HCT116 (cell line): ENCODE measurements around the gene PLEKHG3.

Experiments used
- ATF3 ChIP-seq: IDR thresholded peaks from 2 replicates; pipeline ENCODE4 v1.6.1; 2012
- CBX3 ChIP-seq: IDR thresholded peaks from 2 replicates; pipeline ENCODE4 v1.6.1; 2012; ENCODE audit warnings: low read depth
- CTCF ChIP-seq, 3 experiments: fragments of 200-600 bp in 1 of 3; sonication (generic) in 1 of 3; IDR thresholded peaks in 2 of 3; conservative IDR thresholded peaks in 1 of 3; 2 replicates each; pipeline ENCODE4 v1.5.1; 2012 to 2017; ENCODE audit warnings: low read depth in 2 of 3, low read length in 2 of 3, antibody characterized with exemption in 1 of 3, borderline replicate concordance in 1 of 3, control low read depth in 1 of 3, mild to moderate bottlenecking in 1 of 3, mixed read lengths in 1 of 3, mixed run types in 1 of 3, moderate library complexity in 1 of 3; ENCODE audit not compliant: insufficient read depth in 1 of 3
- EZH2 ChIP-seq: fragments of 200-600 bp; sonication (generic); IDR thresholded peaks from 2 replicates; pipeline ENCODE4 v1.6.1; 2017; ENCODE audit warnings: antibody characterized with exemption, mixed run types
- EZH2phosphoT487 ChIP-seq: fragments of 200-600 bp; IDR thresholded peaks from 2 replicates; pipeline ENCODE4 v1.6.1; 2018; ENCODE audit warnings: antibody characterized with exemption, borderline replicate concordance
- POLR2A ChIP-seq: IDR thresholded peaks from 2 replicates; pipeline ENCODE4 v1.7.0; 2011; ENCODE audit warnings: borderline replicate concordance; ENCODE audit not compliant: insufficient read depth, insufficient read length; ENCODE audit errors: extremely low read depth
- POLR2AphosphoS5 ChIP-seq: IDR thresholded peaks from 2 replicates; pipeline ENCODE4 v1.6.1; 2011; ENCODE audit warnings: mild to moderate bottlenecking, low read depth, low read length, moderate library complexity
- RAD21 ChIP-seq: IDR thresholded peaks from 2 replicates; pipeline ENCODE4 v1.6.1; 2012; ENCODE audit warnings: low read depth, mild to moderate bottlenecking
- REST ChIP-seq: IDR thresholded peaks from 2 replicates; pipeline ENCODE4 v1.6.1; 2012; ENCODE audit warnings: low read depth
- SIN3A ChIP-seq: IDR thresholded peaks from 2 replicates; pipeline ENCODE4 v1.6.1; 2012; ENCODE audit warnings: low read depth
- SP1 ChIP-seq: IDR thresholded peaks from 2 replicates; pipeline ENCODE4 v1.6.1; 2012; ENCODE audit warnings: low read depth
- SRF ChIP-seq: IDR thresholded peaks from 2 replicates; pipeline ENCODE4 v1.6.1; 2012; ENCODE audit warnings: low read depth
- YY1 ChIP-seq: IDR thresholded peaks from 2 replicates; pipeline ENCODE4 v1.6.1; 2011; ENCODE audit warnings: low read length, low read depth, moderate library complexity, mild to moderate bottlenecking; ENCODE audit not compliant: insufficient replicate concordance; ENCODE audit errors: extremely low read depth

GRCh38 chr14:64795921-64796320 is 91.7 kb downstream of the PLEKHG3 start:
- no peak for TF ChIP-seq POLR2AphosphoS5
- TF ChIP-seq CTCF (IDR thresholded peaks at IDR 0.05 in 2 of 3, conservative IDR thresholded peaks at IDR 0.05 in 1 of 3; ENCODE audit: borderline replicate concordance in 1 of 3, insufficient read depth in 1 of 3, low read depth in 2 of 3, low read length in 2 of 3), result no peak
- TF ChIP-seq CBX3, result no peak
- TF ChIP-seq SRF, result no peak
- no peak for TF ChIP-seq POLR2A
- no peak for TF ChIP-seq YY1
- TF ChIP-seq ATF3, result no peak
- TF ChIP-seq SIN3A, result no peak
- no peak for TF ChIP-seq REST
- TF ChIP-seq EZH2, result no peak
- no peak for TF ChIP-seq SP1
- no peak for TF ChIP-seq RAD21
- TF ChIP-seq EZH2phosphoT487, result no peak
